Measurements from ENCODE around the gene PROKR1. TPM values are rescaled to one million over a fixed set of nuclear protein-coding genes. Genes with fewer than 3 reads are reported as not detected.

Gene PROKR1
- total RNA-seq, 6 experiments from 2014 or later, result not detected

DNA sequence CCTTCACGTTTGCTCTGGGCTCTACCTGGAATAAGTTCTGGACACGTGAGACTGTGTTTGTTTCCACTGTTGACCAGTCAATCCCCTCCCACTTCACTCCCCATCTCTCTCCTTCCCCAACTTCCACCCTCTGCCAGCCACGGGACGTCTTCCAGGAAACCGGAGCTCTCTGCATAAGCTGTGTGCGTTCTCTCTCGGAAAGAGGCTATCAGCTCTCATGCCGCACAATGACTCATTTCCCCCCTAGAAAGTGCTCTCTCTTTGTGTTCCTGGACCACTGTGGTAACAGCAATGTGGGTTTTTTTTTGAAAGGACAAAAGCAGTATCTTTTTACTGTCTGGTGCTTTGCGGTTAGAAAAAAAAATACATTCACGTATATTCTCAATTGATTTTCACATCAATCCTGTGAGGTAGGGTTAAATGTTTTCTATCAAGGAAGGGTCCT, 10.2 kb downstream of the PROKR1 start:
- Mint-ChIP-seq H3K27me3 (ENCODE audit: insufficient read depth) (peaks cover 22% of the 10 kb centered on the region), H3K36me3 (ENCODE audit: low read depth) (no peaks in the 10 kb centered on the region), H3K9me3 (no peaks in the 10 kb centered on the region), H3K27ac (no peak overlapping the region), H3K4me1 (ENCODE audit: low read depth) (no peaks in the 10 kb centered on the region), H3K4me3 (no peak overlapping the region)
- DNase-seq, result no peak
- TF ChIP-seq, protein P1, sequence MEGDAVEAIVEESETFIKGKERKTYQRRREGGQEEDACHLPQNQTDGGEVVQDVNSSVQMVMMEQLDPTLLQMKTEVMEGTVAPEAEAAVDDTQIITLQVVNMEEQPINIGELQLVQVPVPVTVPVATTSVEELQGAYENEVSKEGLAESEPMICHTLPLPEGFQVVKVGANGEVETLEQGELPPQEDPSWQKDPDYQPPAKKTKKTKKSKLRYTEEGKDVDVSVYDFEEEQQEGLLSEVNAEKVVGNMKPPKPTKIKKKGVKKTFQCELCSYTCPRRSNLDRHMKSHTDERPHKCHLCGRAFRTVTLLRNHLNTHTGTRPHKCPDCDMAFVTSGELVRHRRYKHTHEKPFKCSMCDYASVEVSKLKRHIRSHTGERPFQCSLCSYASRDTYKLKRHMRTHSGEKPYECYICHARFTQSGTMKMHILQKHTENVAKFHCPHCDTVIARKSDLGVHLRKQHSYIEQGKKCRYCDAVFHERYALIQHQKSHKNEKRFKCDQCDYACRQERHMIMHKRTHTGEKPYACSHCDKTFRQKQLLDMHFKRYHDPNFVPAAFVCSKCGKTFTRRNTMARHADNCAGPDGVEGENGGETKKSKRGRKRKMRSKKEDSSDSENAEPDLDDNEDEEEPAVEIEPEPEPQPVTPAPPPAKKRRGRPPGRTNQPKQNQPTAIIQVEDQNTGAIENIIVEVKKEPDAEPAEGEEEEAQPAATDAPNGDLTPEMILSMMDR (IDR thresholded peaks at IDR 0.05), result no peak

DNA sequence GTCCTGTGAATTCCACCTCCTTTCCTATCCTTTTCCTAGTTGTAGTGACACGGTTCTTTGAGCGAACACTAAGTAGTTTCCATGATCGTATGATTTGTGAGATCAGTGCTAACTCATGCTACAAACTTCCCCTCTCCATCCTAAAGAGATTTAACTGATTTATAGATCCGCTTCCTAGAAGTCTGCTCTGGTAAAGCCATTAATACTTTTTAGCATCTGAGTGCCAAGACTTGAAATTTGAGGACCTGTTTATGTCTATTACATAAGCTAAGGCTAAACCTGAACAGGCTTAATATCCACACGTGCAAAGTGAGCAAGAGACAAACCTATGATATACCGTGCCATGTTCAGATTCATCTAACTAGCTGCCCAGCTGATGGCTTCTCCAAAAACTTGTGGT, 14.9 kb downstream of the PROKR1 start:
- Mint-ChIP-seq H3K27me3 (ENCODE audit: insufficient read depth) (peaks cover 19% of the 10 kb centered on the region), H3K27ac (no peak overlapping the region), H3K4me1 (ENCODE audit: low read depth) (no peaks in the 10 kb centered on the region), H3K9me3 (no peaks in the 10 kb centered on the region), H3K4me3 (no peak overlapping the region), H3K36me3 (ENCODE audit: low read depth) (no peaks in the 10 kb centered on the region)
- TF ChIP-seq, protein P1 (IDR thresholded peaks at IDR 0.05), result no peak
- no peak for DNase-seq

DNA sequence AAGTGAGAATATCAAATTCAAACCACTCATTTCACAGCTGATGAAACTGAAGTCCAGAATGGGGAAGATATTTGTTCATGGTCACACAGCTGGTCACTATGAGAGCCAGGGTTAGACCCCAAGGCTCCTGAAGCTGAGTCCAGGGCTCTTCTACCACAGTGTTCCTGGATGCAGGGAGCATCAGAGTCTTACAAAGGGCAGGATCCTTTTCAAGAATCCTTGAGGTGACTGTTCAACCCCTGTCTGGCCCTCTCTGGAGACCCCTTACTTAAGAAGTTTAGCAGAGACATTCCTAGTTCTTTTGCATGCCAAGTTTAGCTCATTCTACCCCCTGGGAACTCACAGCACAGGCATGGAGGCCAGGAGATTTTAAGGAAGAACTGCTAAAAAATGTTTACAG, 15.7 kb downstream of the PROKR1 start:
- Mint-ChIP-seq H3K36me3 (ENCODE audit: low read depth) (no peaks in the 10 kb centered on the region), H3K9me3 (no peaks in the 10 kb centered on the region), H3K4me3 (no peak overlapping the region), H3K27ac (no peak overlapping the region), H3K27me3 (ENCODE audit: insufficient read depth) (peaks cover 19% of the 10 kb centered on the region), H3K4me1 (ENCODE audit: low read depth) (no peaks in the 10 kb centered on the region)
- TF ChIP-seq, protein P1 (IDR thresholded peaks at IDR 0.05), result no peak
- no peak for DNase-seq

DNA sequence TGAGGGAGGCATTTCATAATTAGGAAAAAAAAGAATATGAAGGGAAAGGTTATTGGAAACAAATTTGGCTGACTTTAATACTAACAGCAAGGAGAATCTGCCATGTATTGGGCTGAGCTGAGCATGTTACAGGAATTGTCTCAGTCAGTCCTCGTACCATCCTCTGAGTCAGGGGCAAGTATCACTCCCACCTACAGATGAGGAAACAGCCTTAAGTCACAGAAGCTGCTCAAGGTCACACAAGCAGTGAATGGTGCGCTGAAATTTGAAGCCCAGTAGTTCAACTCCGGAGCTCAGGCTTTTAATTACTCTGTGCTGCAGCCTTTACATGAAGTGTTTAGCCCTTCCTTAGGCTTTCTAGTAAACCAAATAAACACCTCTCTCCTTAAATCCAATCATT, 17.3 kb downstream of the PROKR1 start:
- no peak overlapping the region for H3K27ac Mint-ChIP-seq
- H3K4me3 Mint-ChIP-seq, result no peak overlapping the region
- H3K4me1 Mint-ChIP-seq (ENCODE audit: low read depth), result no peaks in the 10 kb centered on the region
- TF ChIP-seq, protein P1 (IDR thresholded peaks at IDR 0.05), result no peak
- H3K9me3 Mint-ChIP-seq, result no peaks in the 10 kb centered on the region
- no peak for DNase-seq
- no peaks in the 10 kb centered on the region for H3K36me3 Mint-ChIP-seq (ENCODE audit: low read depth)
- H3K27me3 Mint-ChIP-seq (ENCODE audit: insufficient read depth), result peaks cover 19% of the 10 kb centered on the region

DNA sequence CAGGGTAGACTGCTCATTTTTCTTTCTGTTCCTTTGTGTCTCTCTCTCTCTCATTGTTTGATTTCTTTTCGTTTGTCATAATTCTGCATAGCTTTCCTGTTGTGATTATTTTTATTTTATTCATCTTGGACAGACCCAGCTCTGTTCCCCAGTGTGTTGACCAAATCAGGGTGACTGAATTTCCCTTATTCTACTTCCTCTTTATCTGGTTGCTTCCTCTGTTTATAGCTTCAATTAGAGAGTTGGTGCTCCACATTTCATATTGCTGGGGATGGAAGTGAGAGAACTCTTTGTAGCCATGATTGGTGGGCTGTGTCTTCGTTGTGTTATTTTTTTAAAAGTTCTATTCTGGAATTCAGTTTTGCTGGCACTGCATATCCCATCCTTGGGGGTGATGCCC, 19.1 kb downstream of the PROKR1 start:
- Mint-ChIP-seq H3K4me1 (ENCODE audit: low read depth) (no peaks in the 10 kb centered on the region), H3K27me3 (ENCODE audit: insufficient read depth) (peaks cover 14% of the 10 kb centered on the region), H3K4me3 (no peak overlapping the region), H3K27ac (no peak overlapping the region), H3K36me3 (ENCODE audit: low read depth) (no peaks in the 10 kb centered on the region), H3K9me3 (no peaks in the 10 kb centered on the region)
- TF ChIP-seq, protein P1 (IDR thresholded peaks at IDR 0.05), result no peak
- no peak for DNase-seq
